ENCODE data around the gene SH3TC1. TPM values are rescaled to one million over a fixed set of nuclear protein-coding genes. Genes with fewer than 3 reads are reported as not detected.

SH3TC1 gene
- total RNA-seq, 1 experiment from 2014 or later: 7.8 TPM

DNA sequence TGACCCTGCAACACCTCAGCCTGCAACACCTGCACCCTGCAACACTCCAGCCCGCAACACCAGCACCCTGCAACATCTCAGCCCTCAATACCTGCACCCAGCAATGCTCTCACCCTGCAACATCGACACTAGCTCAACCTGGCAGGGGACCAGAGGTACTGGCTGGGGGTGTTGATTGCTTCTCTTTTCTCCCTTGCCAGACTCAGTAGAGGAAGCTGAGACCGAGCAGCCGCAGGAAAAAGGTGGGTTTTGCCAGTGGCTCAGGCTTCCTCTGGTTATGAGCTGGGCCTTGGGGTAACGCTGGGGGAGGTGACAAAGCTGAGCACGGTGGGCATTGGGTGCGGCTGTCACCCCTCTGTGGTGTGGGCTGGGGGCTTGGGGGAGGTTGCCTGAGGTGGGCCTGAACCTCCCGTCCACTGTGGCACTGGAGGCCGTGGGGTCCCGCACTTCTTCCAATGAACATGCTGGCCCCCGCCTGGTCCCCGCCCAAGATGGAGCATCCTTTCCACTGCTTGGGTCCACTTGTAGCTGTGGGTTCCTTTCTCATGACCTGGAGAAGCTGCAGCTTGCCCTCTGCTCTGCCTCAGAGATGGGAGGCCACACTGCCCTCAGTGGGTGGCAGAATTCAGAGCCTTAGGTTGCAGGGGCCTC is 26.0 kb downstream of the SH3TC1 start:
- Mint-ChIP-seq H3K36me3 (ENCODE audit: insufficient read depth, unreplicated experiment) (no peaks in the 10 kb centered on the region), H3K9me3 (ENCODE audit: low read depth, unreplicated experiment) (no peaks in the 10 kb centered on the region), H3K4me1 (ENCODE audit: low read depth, unreplicated experiment) (no peaks in the 10 kb centered on the region), H3K27ac (ENCODE audit: unreplicated experiment) (no peak overlapping the region), H3K27me3 (ENCODE audit: unreplicated experiment) (no peaks in the 10 kb centered on the region), H3K4me3 (ENCODE audit: low read depth, unreplicated experiment) (no peak overlapping the region)
- TF ChIP-seq, protein P1, sequence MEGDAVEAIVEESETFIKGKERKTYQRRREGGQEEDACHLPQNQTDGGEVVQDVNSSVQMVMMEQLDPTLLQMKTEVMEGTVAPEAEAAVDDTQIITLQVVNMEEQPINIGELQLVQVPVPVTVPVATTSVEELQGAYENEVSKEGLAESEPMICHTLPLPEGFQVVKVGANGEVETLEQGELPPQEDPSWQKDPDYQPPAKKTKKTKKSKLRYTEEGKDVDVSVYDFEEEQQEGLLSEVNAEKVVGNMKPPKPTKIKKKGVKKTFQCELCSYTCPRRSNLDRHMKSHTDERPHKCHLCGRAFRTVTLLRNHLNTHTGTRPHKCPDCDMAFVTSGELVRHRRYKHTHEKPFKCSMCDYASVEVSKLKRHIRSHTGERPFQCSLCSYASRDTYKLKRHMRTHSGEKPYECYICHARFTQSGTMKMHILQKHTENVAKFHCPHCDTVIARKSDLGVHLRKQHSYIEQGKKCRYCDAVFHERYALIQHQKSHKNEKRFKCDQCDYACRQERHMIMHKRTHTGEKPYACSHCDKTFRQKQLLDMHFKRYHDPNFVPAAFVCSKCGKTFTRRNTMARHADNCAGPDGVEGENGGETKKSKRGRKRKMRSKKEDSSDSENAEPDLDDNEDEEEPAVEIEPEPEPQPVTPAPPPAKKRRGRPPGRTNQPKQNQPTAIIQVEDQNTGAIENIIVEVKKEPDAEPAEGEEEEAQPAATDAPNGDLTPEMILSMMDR (IDR thresholded peaks at IDR 0.05; ENCODE audit: unreplicated experiment): no peak
- intact Hi-C loops (cut with micrococcal nuclease; ENCODE audit: unreplicated experiment): no loop called here
- BruUV-seq (replicated peaks): no TSS peak
- CTCF ChIA-PET: no interaction called here
- no peak for DNase-seq

DNA sequence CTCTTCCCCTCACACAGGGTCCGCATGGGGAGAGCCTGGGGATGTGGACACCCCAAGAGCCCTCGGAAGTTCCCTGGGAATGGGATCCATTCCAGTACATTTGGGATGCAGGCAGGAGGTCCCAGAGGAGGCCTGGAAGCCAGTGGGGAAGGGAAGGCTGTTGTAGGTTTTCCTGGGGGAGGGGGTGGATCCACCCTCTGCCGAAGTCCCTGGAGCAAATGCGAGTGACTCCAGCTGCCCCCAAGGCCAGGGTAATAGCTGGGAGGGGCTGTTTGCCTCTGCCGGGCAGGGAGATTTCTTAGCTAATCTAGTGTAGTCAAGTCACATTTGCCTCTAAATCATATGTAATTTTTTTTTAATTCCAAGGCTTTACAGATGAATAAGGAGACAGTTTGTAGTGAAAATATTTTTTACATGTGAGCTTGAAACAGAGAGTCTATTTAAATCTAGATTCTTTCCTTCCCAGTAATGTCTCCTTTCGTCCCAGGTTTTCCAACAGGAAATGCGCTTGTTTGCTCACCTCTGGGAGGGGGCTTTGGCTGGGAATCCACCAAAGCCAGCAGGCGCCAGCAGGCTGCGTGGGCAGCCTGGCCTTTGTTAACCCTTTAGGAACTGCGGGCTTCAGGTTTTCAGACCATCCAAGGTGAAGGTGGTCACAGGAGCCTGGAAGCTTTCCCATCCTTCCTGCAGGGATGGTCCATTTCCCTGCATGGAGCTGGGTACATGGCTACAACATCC is 26.8 kb downstream of the SH3TC1 start:
- intact Hi-C loops (cut with micrococcal nuclease; ENCODE audit: unreplicated experiment): no loop called here
- Mint-ChIP-seq H3K4me1 (ENCODE audit: low read depth, unreplicated experiment) (no peaks in the 10 kb centered on the region), H3K9me3 (ENCODE audit: low read depth, unreplicated experiment) (no peaks in the 10 kb centered on the region), H3K27me3 (ENCODE audit: unreplicated experiment) (no peaks in the 10 kb centered on the region), H3K4me3 (ENCODE audit: low read depth, unreplicated experiment) (no peak overlapping the region), H3K36me3 (ENCODE audit: insufficient read depth, unreplicated experiment) (no peaks in the 10 kb centered on the region), H3K27ac (ENCODE audit: unreplicated experiment) (no peak overlapping the region)
- CTCF ChIA-PET: no interaction called here
- TF ChIP-seq, protein P1 (IDR thresholded peaks at IDR 0.05; ENCODE audit: unreplicated experiment): no peak
- DNase-seq: no peak
- BruUV-seq (replicated peaks): no TSS peak

DNA sequence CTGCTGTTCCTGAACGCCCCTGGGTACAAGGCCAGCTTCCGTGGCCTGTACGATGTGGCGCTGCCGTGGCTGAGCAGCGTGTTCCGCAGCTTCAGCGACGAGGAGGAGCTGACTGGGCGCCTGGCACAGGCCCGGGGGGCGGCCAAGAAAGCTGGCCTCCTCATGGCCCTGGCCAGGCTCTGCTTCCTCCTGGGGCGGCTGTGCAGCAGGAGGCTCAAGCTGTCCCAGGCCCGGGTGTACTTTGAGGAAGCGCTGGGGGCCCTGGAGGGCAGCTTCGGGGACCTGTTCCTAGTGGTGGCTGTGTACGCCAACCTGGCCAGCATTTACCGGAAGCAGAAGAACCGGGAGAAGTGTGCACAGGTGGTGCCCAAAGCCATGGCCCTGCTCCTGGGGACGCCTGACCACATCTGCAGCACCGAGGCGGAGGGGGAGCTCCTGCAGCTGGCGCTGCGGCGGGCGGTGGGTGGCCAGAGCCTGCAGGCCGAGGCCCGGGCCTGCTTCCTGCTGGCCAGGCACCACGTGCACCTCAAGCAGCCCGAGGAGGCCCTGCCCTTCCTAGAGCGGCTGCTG is 28.2 kb downstream of the SH3TC1 start:
- no peaks in the 10 kb centered on the region for H3K27me3 Mint-ChIP-seq (ENCODE audit: unreplicated experiment)
- no peak overlapping the region for H3K27ac Mint-ChIP-seq (ENCODE audit: unreplicated experiment)
- no TSS peak for BruUV-seq (replicated peaks)
- no peak overlapping the region for H3K4me3 Mint-ChIP-seq (ENCODE audit: low read depth, unreplicated experiment)
- H3K4me1 Mint-ChIP-seq (ENCODE audit: low read depth, unreplicated experiment): no peaks in the 10 kb centered on the region
- CTCF ChIA-PET: no interaction called here
- no peaks in the 10 kb centered on the region for H3K9me3 Mint-ChIP-seq (ENCODE audit: low read depth, unreplicated experiment)
- TF ChIP-seq, protein P1 (IDR thresholded peaks at IDR 0.05; ENCODE audit: unreplicated experiment): no peak
- no peaks in the 10 kb centered on the region for H3K36me3 Mint-ChIP-seq (ENCODE audit: insufficient read depth, unreplicated experiment)
- DNase-seq: no peak
- intact Hi-C loops (cut with micrococcal nuclease; ENCODE audit: unreplicated experiment): no loop called here

DNA sequence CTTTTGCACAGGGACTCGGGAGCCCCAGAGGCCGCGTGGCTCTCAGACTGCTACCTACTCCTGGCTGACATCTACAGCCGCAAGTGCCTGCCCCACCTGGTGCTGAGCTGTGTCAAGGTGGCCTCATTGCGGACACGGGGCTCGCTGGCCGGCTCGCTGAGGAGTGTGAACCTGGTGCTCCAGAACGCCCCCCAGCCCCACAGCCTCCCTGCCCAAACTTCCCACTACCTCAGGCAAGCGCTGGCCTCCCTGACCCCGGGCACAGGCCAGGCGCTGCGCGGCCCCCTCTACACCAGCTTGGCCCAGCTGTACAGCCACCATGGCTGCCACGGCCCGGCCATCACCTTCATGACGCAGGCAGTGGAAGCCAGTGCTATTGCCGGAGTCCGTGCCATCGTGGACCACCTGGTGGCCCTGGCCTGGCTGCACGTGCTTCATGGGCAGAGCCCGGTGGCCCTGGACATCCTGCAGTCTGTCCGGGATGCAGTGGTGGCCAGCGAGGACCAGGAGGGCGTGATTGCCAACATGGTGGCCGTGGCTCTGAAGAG is 28.8 kb downstream of the SH3TC1 start:
- TF ChIP-seq, protein P1 (IDR thresholded peaks at IDR 0.05; ENCODE audit: unreplicated experiment): no peak
- Mint-ChIP-seq H3K27me3 (ENCODE audit: unreplicated experiment) (no peaks in the 10 kb centered on the region), H3K4me3 (ENCODE audit: low read depth, unreplicated experiment) (no peak overlapping the region), H3K4me1 (ENCODE audit: low read depth, unreplicated experiment) (no peaks in the 10 kb centered on the region), H3K9me3 (ENCODE audit: low read depth, unreplicated experiment) (no peaks in the 10 kb centered on the region), H3K36me3 (ENCODE audit: insufficient read depth, unreplicated experiment) (no peaks in the 10 kb centered on the region), H3K27ac (ENCODE audit: unreplicated experiment) (no peak overlapping the region)
- CTCF ChIA-PET: no interaction called here
- no peak for DNase-seq
- no TSS peak for BruUV-seq (replicated peaks)
- intact Hi-C loops (cut with micrococcal nuclease; ENCODE audit: unreplicated experiment): no loop called here

Measured in Calu3 (cell line).